GM19324 (cell line): ENCODE measurements around the gene UGCG.
"Not testable (repeated sequence)": the region's sequence is repeated elsewhere in the genome, so short reads cannot be mapped to it uniquely, and the experiment has no call there.

Source experiments
- ATAC-seq: cut with Tn5 transposase; IDR thresholded peaks from one replicate; pipeline ENCODE4 v1.9.1; 2021; ENCODE audit warnings: mild to moderate bottlenecking, moderate library complexity; ENCODE audit not compliant: unreplicated experiment, low FRiP score

The UGCG gene

GRCh38 chr9:111948109-111948508 lies 51.5 kb downstream of the UGCG start:
- ATAC-seq: not testable (repeated sequence)

GRCh38 chr9:111948951-111949350 lies 52.3 kb downstream of the UGCG start:
- ATAC-seq: no peak

- ATAC-seq: no peak
Measured at GRCh38 chr9:111949919-111950318, 53.3 kb downstream of the UGCG start.

GRCh38 chr9:111952559-111952958 lies 55.9 kb downstream of the UGCG start:
- ATAC-seq: no peak

GRCh38 chr9:111953444-111953843 lies 56.8 kb downstream of the UGCG start:
- no peak for ATAC-seq

GRCh38 chr9:111955048-111955447 lies 58.4 kb downstream of the UGCG start:
- ATAC-seq: no peak

GRCh38 chr9:111957856-111958631 lies 61.4 kb downstream of the UGCG start:
- no peak for ATAC-seq

GRCh38 chr9:111959468-111960359 lies 63.1 kb downstream of the UGCG start:
- no peak for ATAC-seq

- ATAC-seq: not testable (repeated sequence)
Measured at GRCh38 chr9:111960485-111960884, 63.9 kb downstream of the UGCG start.

- ATAC-seq: no peak
Measured at GRCh38 chr9:111961009-111961408, 64.4 kb downstream of the UGCG start.

- ATAC-seq: no peak
Measured at GRCh38 chr9:111961575-111961974, 65.0 kb downstream of the UGCG start.

- no peak for ATAC-seq
Measured at GRCh38 chr9:111962021-111962420, 65.4 kb downstream of the UGCG start.

- ATAC-seq: no peak
Measured at GRCh38 chr9:111963995-111964394, 67.4 kb downstream of the UGCG start.

- ATAC-seq: peak; percentile 71
Measured at GRCh38 chr9:111965566-111966019, 69.0 kb downstream of the UGCG start.

- ATAC-seq: no peak
Measured at GRCh38 chr9:111966124-111966723, 69.6 kb downstream of the UGCG start.

GRCh38 chr9:111966861-111967291 lies 70.3 kb downstream of the UGCG start:
- no peak for ATAC-seq

- no peak for ATAC-seq
Measured at GRCh38 chr9:111967621-111968020, 71.0 kb downstream of the UGCG start.

GRCh38 chr9:111969061-111969460 lies 72.4 kb downstream of the UGCG start:
- no peak for ATAC-seq

GRCh38 chr9:111969622-111970021 lies 73.0 kb downstream of the UGCG start:
- no peak for ATAC-seq

- ATAC-seq: no peak
Measured at GRCh38 chr9:111970827-111971226, 74.2 kb downstream of the UGCG start.

GRCh38 chr9:111974092-111974681 lies 77.6 kb downstream of the UGCG start:
- ATAC-seq: no peak
